GM23338 (cell line): ENCODE data around the gene C3orf80. TPM values are rescaled to one million over a fixed set of nuclear protein-coding genes. Genes with fewer than 3 reads are reported as not detected.

Experiments used
- ATAC-seq: fragments of 200-7000 bp; cut with Tn5 transposase; 3 replicates; pipeline ENCODE4 v1.9.1; 2020
- DNase-seq: peaks from one replicate; pipeline ENCODE4 v3.0.0-alpha.2; 2015; ENCODE audit warnings: low spot score
- H2AFZ ChIP-seq: fragments of 200-600 bp; sonication (generic); 2 replicates; pipeline ENCODE4 v1.8.0; 2016; ENCODE audit warnings: antibody characterized with exemption, mild to moderate bottlenecking, moderate library complexity
- H3F3A ChIP-seq: fragments of 200-600 bp; sonication (generic); replicated peaks from 2 replicates; pipeline ENCODE4 v1.8.0; 2017; ENCODE audit warnings: antibody characterized with exemption, mixed run types, low read depth
- H3K27ac ChIP-seq: fragments of 200-600 bp; sonication (generic); 2 replicates; pipeline ENCODE4 v1.6.1; 2016; ENCODE audit warnings: low read depth
- H3K27me3 ChIP-seq: fragments of 200-600 bp; sonication (generic); 2 replicates; pipeline ENCODE4 v1.8.0; 2016; ENCODE audit warnings: mild to moderate bottlenecking, mixed run types, moderate library complexity; ENCODE audit not compliant: insufficient read depth
- H3K36me3 ChIP-seq: fragments of 200-600 bp; sonication (generic); 2 replicates; pipeline ENCODE4 v1.8.0; 2016; ENCODE audit warnings: mild to moderate bottlenecking; ENCODE audit not compliant: insufficient read depth
- H3K4me1 ChIP-seq: fragments of 200-600 bp; sonication (generic); 2 replicates; pipeline ENCODE4 v1.8.0; 2016; ENCODE audit warnings: mild to moderate bottlenecking, moderate library complexity; ENCODE audit not compliant: insufficient read depth
- H3K4me2 ChIP-seq: fragments of 200-600 bp; sonication (generic); 2 replicates; pipeline ENCODE4 v1.7.1; 2017; ENCODE audit warnings: mixed run types
- H3K4me3 ChIP-seq: fragments of 200-600 bp; sonication (generic); 2 replicates; pipeline ENCODE4 v1.6.1; 2016; ENCODE audit warnings: mixed run types
- H3K79me2 ChIP-seq: fragments of 200-600 bp; sonication (generic); replicated peaks from 2 replicates; pipeline ENCODE4 v1.8.0; 2017; ENCODE audit warnings: mild to moderate bottlenecking; ENCODE audit not compliant: insufficient read depth
- H3K9me2 ChIP-seq: fragments of 200-600 bp; sonication (generic); 2 replicates; pipeline ENCODE4 v1.8.0; 2017; ENCODE audit not compliant: insufficient read depth
- H4K20me1 ChIP-seq: fragments of 200-600 bp; sonication (generic); replicated peaks from 2 replicates; pipeline ENCODE4 v1.8.0; 2017; ENCODE audit warnings: mild to moderate bottlenecking; ENCODE audit not compliant: insufficient read depth
- H3K27ac Mint-ChIP-seq: 2 replicates; pipeline ENCODE4 v1.8.0; 2020; ENCODE audit warnings: inconsistent platforms, mild to moderate bottlenecking, moderate library complexity, mixed read lengths
- H3K27me3 Mint-ChIP-seq: 3 replicates; pipeline ENCODE4 v1.8.0; 2022; ENCODE audit warnings: low read depth, mild to moderate bottlenecking, moderate library complexity, mixed read lengths, inconsistent platforms; ENCODE audit not compliant: insufficient read depth, poor library complexity
- H3K36me3 Mint-ChIP-seq: 3 replicates; pipeline ENCODE4 v1.8.0; 2021; ENCODE audit warnings: low read depth, mild to moderate bottlenecking, inconsistent platforms, moderate library complexity, mixed read lengths
- H3K4me1 Mint-ChIP-seq: 3 replicates; pipeline ENCODE4 v1.8.0; 2020; ENCODE audit warnings: mild to moderate bottlenecking, inconsistent platforms, mixed read lengths
- H3K4me3 Mint-ChIP-seq: 3 replicates; pipeline ENCODE4 v1.8.0; 2021; ENCODE audit warnings: moderate library complexity, mild to moderate bottlenecking, inconsistent platforms, mixed read lengths
- H3K9me3 Mint-ChIP-seq: 3 replicates; pipeline ENCODE4 v1.8.0; 2020; ENCODE audit warnings: moderate library complexity, mild to moderate bottlenecking, inconsistent platforms, mixed read lengths
- CREB1 ChIP-seq: fragments of 250-450 bp; sonication (Bioruptor Pico); IDR thresholded peaks from 2 replicates; pipeline ENCODE4 v1.5.0; 2020; ENCODE audit warnings: low read depth, mild to moderate bottlenecking, moderate library complexity
- EZH2 ChIP-seq: fragments of 200-600 bp; sonication (generic); IDR thresholded peaks from one replicate; pipeline ENCODE4 v1.8.0; 2017; ENCODE audit warnings: antibody characterized with exemption, mild to moderate bottlenecking, low read depth; ENCODE audit not compliant: unreplicated experiment
- EZH2phosphoT487 ChIP-seq: fragments of 200-600 bp; sonication (generic); IDR thresholded peaks from one replicate; pipeline ENCODE4 v1.8.1; 2018; ENCODE audit warnings: antibody characterized with exemption; ENCODE audit not compliant: unreplicated experiment
- JUNB ChIP-seq: IDR thresholded peaks from one replicate; pipeline ENCODE4 v1.6.1; 2016; ENCODE audit warnings: antibody characterized with exemption; ENCODE audit not compliant: unreplicated experiment
- NANOG ChIP-seq: IDR thresholded peaks from 2 replicates; pipeline ENCODE4 v1.6.1; 2016; ENCODE audit warnings: antibody characterized with exemption, borderline replicate concordance
- POLR2AphosphoS5 ChIP-seq: IDR thresholded peaks from 2 replicates; pipeline ENCODE4 v1.6.1; 2016; ENCODE audit warnings: antibody characterized with exemption, low read depth
- STAT1 ChIP-seq: IDR thresholded peaks from one replicate; pipeline ENCODE4 v1.6.1; 2016; ENCODE audit warnings: antibody characterized with exemption; ENCODE audit not compliant: unreplicated experiment
- ZNF114 ChIP-seq: fragments of 250-450 bp; sonication (Bioruptor Pico); IDR thresholded peaks from 2 replicates; pipeline ENCODE4 v1.5.0; 2020; ENCODE audit warnings: mild to moderate bottlenecking, moderate library complexity
- ZNF331 ChIP-seq: fragments of 250-450 bp; sonication (Bioruptor Pico); IDR thresholded peaks from 2 replicates; pipeline ENCODE4 v1.5.0; 2020; ENCODE audit warnings: low read depth, mild to moderate bottlenecking, moderate library complexity
- polyA plus RNA-seq: library from polyadenylated mRNA; unstranded; fragments of >200 nt; fragmentation: Nextera tagmentation; extraction: Ambion mirVana; gene quantifications from 2 replicates; pipeline ENCODE4 v1.2.1, GENCODE V29; 2016
- total RNA-seq: library from RNA; depleted of rRNA; stranded (reverse); fragments of >200 nt; shearing (Covaris generic); gene quantifications from 2 replicates; pipeline ENCODE4 v1.2.3, GENCODE V29; 2014
- TF ChIP-seq, protein P1 (sequence below): IDR thresholded peaks from 2 replicates; pipeline ENCODE4 v1.6.1; 2016; ENCODE audit warnings: antibody characterized with exemption
- TF ChIP-seq, protein P2 (sequence below): fragments of 250-450 bp; sonication (Bioruptor Pico); IDR thresholded peaks from 2 replicates; pipeline ENCODE4 v1.5.0; 2020; ENCODE audit warnings: mild to moderate bottlenecking, moderate library complexity
- TF ChIP-seq, protein P3 (sequence below): IDR thresholded peaks from one replicate; pipeline ENCODE4 v1.6.1; 2018; ENCODE audit warnings: antibody characterized with exemption; ENCODE audit not compliant: unreplicated experiment
- TF ChIP-seq, protein P4 (sequence below), 2 experiments: fragments of 200-600 bp in 1 of 2; sonication (generic) in 1 of 2; conservative IDR thresholded peaks; 2 replicates each; pipeline versions ENCODE4 v1.5.1 to v1.6.1; 2016 to 2017; ENCODE audit warnings: antibody characterized with exemption in 2 of 2, low read depth in 2 of 2, mild to moderate bottlenecking in 2 of 2, moderate library complexity in 1 of 2

Gene C3orf80
- total and polyA plus RNA-seq, 2 experiments from 2014 or later = 0.57 to 3.0 TPM

DNA sequence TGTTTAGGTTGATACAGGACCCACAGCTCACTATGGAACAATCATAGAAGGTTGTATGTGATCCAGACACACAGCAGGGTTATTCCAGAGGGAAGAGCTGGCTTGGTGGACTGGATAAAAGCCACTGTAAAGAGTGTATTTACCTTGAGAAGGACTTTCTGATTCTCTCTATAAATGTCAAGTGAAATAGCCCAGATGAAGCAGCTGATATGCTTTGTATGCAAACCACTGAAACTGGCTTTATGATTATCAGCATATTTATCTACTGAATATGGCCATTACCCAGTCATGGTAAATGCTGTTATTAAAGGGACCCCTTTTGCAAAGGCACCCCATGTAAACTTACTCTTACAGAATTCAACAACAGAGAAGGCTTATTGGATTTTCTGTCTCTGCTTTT, 28.1 kb downstream of the C3orf80 start:
- Mint-ChIP-seq H3K9me3 (no peaks in the 10 kb centered on the region), H3K27me3 (no peaks in the 10 kb centered on the region), H3K4me1 (no peaks in the 10 kb centered on the region), H3K36me3 (no peaks in the 10 kb centered on the region), H3K4me3 (no peak overlapping the region), H3K27ac (no peak overlapping the region)
- H3K79me2 ChIP-seq = no peaks in the 10 kb centered on the region
- no peaks in the 10 kb centered on the region; the same call in 1 of the 2 replicates for H3K27me3 ChIP-seq
- no peak overlapping the region for H2AFZ ChIP-seq
- H3K9me2 ChIP-seq = no peaks in the 10 kb centered on the region
- no peaks in the 10 kb centered on the region for H3K36me3 ChIP-seq
- H3F3A ChIP-seq = no peaks in the 10 kb centered on the region
- H3K4me3 ChIP-seq = no peak overlapping the region
- H3K27ac ChIP-seq = no peak overlapping the region
- TF ChIP-seq NANOG = no peak
- no peak for TF ChIP-seq ZNF331 (CRISPR knock-in tag)
- TF ChIP-seq, protein P1, sequence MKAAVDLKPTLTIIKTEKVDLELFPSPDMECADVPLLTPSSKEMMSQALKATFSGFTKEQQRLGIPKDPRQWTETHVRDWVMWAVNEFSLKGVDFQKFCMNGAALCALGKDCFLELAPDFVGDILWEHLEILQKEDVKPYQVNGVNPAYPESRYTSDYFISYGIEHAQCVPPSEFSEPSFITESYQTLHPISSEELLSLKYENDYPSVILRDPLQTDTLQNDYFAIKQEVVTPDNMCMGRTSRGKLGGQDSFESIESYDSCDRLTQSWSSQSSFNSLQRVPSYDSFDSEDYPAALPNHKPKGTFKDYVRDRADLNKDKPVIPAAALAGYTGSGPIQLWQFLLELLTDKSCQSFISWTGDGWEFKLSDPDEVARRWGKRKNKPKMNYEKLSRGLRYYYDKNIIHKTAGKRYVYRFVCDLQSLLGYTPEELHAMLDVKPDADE = no peak
- TF ChIP-seq STAT1 = no peak
- TF ChIP-seq, protein P2, sequence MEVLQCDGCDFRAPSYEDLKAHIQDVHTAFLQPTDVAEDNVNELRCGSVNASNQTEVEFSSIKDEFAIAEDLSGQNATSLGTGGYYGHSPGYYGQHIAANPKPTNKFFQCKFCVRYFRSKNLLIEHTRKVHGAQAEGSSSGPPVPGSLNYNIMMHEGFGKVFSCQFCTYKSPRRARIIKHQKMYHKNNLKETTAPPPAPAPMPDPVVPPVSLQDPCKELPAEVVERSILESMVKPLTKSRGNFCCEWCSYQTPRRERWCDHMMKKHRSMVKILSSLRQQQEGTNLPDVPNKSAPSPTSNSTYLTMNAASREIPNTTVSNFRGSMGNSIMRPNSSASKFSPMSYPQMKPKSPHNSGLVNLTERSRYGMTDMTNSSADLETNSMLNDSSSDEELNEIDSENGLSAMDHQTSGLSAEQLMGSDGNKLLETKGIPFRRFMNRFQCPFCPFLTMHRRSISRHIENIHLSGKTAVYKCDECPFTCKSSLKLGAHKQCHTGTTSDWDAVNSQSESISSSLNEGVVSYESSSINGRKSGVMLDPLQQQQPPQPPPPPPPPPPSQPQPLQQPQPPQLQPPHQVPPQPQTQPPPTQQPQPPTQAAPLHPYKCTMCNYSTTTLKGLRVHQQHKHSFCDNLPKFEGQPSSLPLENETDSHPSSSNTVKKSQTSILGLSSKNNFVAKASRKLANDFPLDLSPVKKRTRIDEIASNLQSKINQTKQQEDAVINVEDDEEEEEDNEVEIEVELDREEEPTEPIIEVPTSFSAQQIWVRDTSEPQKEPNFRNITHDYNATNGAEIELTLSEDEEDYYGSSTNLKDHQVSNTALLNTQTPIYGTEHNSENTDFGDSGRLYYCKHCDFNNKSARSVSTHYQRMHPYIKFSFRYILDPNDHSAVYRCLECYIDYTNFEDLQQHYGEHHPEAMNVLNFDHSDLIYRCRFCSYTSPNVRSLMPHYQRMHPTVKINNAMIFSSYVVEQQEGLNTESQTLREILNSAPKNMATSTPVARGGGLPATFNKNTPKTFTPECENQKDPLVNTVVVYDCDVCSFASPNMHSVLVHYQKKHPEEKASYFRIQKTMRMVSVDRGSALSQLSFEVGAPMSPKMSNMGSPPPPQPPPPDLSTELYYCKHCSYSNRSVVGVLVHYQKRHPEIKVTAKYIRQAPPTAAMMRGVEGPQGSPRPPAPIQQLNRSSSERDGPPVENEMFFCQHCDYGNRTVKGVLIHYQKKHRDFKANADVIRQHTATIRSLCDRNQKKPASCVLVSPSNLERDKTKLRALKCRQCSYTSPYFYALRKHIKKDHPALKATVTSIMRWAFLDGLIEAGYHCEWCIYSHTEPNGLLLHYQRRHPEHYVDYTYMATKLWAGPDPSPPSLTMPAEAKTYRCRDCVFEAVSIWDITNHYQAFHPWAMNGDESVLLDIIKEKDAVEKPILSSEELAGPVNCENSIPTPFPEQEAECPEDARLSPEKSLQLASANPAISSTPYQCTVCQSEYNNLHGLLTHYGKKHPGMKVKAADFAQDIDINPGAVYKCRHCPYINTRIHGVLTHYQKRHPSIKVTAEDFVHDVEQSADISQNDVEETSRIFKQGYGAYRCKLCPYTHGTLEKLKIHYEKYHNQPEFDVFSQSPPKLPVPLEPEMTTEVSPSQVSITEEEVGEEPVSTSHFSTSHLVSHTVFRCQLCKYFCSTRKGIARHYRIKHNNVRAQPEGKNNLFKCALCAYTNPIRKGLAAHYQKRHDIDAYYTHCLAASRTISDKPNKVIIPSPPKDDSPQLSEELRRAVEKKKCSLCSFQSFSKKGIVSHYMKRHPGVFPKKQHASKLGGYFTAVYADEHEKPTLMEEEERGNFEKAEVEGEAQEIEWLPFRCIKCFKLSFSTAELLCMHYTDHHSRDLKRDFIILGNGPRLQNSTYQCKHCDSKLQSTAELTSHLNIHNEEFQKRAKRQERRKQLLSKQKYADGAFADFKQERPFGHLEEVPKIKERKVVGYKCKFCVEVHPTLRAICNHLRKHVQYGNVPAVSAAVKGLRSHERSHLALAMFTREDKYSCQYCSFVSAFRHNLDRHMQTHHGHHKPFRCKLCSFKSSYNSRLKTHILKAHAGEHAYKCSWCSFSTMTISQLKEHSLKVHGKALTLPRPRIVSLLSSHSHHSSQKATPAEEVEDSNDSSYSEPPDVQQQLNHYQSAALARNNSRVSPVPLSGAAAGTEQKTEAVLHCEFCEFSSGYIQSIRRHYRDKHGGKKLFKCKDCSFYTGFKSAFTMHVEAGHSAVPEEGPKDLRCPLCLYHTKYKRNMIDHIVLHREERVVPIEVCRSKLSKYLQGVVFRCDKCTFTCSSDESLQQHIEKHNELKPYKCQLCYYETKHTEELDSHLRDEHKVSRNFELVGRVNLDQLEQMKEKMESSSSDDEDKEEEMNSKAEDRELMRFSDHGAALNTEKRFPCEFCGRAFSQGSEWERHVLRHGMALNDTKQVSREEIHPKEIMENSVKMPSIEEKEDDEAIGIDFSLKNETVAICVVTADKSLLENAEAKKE (CRISPR knock-in tag) = no peak
- TF ChIP-seq JUNB = no peak
- TF ChIP-seq CREB1 = no peak
- TF ChIP-seq POLR2AphosphoS5 = no peak
- TF ChIP-seq, protein P3, sequence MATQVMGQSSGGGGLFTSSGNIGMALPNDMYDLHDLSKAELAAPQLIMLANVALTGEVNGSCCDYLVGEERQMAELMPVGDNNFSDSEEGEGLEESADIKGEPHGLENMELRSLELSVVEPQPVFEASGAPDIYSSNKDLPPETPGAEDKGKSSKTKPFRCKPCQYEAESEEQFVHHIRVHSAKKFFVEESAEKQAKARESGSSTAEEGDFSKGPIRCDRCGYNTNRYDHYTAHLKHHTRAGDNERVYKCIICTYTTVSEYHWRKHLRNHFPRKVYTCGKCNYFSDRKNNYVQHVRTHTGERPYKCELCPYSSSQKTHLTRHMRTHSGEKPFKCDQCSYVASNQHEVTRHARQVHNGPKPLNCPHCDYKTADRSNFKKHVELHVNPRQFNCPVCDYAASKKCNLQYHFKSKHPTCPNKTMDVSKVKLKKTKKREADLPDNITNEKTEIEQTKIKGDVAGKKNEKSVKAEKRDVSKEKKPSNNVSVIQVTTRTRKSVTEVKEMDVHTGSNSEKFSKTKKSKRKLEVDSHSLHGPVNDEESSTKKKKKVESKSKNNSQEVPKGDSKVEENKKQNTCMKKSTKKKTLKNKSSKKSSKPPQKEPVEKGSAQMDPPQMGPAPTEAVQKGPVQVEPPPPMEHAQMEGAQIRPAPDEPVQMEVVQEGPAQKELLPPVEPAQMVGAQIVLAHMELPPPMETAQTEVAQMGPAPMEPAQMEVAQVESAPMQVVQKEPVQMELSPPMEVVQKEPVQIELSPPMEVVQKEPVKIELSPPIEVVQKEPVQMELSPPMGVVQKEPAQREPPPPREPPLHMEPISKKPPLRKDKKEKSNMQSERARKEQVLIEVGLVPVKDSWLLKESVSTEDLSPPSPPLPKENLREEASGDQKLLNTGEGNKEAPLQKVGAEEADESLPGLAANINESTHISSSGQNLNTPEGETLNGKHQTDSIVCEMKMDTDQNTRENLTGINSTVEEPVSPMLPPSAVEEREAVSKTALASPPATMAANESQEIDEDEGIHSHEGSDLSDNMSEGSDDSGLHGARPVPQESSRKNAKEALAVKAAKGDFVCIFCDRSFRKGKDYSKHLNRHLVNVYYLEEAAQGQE = no peak
- no peak for TF ChIP-seq ZNF114 (CRISPR knock-in tag)
- no peak for TF ChIP-seq EZH2
- no peak for TF ChIP-seq EZH2phosphoT487
- TF ChIP-seq, protein P4, sequence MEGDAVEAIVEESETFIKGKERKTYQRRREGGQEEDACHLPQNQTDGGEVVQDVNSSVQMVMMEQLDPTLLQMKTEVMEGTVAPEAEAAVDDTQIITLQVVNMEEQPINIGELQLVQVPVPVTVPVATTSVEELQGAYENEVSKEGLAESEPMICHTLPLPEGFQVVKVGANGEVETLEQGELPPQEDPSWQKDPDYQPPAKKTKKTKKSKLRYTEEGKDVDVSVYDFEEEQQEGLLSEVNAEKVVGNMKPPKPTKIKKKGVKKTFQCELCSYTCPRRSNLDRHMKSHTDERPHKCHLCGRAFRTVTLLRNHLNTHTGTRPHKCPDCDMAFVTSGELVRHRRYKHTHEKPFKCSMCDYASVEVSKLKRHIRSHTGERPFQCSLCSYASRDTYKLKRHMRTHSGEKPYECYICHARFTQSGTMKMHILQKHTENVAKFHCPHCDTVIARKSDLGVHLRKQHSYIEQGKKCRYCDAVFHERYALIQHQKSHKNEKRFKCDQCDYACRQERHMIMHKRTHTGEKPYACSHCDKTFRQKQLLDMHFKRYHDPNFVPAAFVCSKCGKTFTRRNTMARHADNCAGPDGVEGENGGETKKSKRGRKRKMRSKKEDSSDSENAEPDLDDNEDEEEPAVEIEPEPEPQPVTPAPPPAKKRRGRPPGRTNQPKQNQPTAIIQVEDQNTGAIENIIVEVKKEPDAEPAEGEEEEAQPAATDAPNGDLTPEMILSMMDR (conservative IDR thresholded peaks at IDR 0.05; ENCODE audit: low read depth in 2 of 2) = no peak
- ATAC-seq = no peak
- no peak overlapping the region for H3K4me2 ChIP-seq
- no peaks in the 10 kb centered on the region for H4K20me1 ChIP-seq
- no peaks in the 10 kb centered on the region for H3K4me1 ChIP-seq
- DNase-seq = no peak
